Stimulated activated CD4-positive, alpha-beta T cell treated with anti-CD3 and anti-CD28 coated beads, TNF-alpha, amount 100 ng/mL, for 4 hours (primary cell): Measurements from ENCODE around the gene PRKAG2.

Source experiments
- DNase-seq, 3 experiments: peaks; one replicate each; pipeline ENCODE4 v3.0.0-alpha.2; 2020; ENCODE audit warnings: low read depth in 3 of 3

The PRKAG2 gene

GRCh38 chr7:151900986-151901621 is 24.2 kb upstream of the PRKAG2 start:
- no peak for DNase-seq

GRCh38 chr7:151900591-151900985 is 23.7 kb upstream of the PRKAG2 start:
- DNase-seq, result no peak

GRCh38 chr7:151899513-151900360 is 22.8 kb upstream of the PRKAG2 start:
- DNase-seq, result no peak

GRCh38 chr7:151897951-151898686 is 21.2 kb upstream of the PRKAG2 start:
- no peak for DNase-seq

GRCh38 chr7:151897161-151897731 is 20.3 kb upstream of the PRKAG2 start:
- DNase-seq, result no peak

- no peak for DNase-seq
These were observed 19.6 kb upstream of the PRKAG2 start for GRCh38 chr7:151896486-151896885.

- no peak for DNase-seq
These were observed 19.2 kb upstream of the PRKAG2 start for GRCh38 chr7:151896086-151896485.

- no peak for DNase-seq
These were observed 18.7 kb upstream of the PRKAG2 start for GRCh38 chr7:151895631-151896031.

- DNase-seq, result no peak
These were observed 18.2 kb upstream of the PRKAG2 start for GRCh38 chr7:151895008-151895630.

GRCh38 chr7:151894111-151895007 is 17.4 kb upstream of the PRKAG2 start:
- no peak for DNase-seq

- DNase-seq, result no peak
These were observed 16.5 kb upstream of the PRKAG2 start for GRCh38 chr7:151893405-151893923.

- DNase-seq, result no peak
These were observed 14.8 kb upstream of the PRKAG2 start for GRCh38 chr7:151891753-151892152.

- no peak for DNase-seq
These were observed 14.3 kb upstream of the PRKAG2 start for GRCh38 chr7:151891182-151891581.

- DNase-seq, result no peak
These were observed 13.6 kb upstream of the PRKAG2 start for GRCh38 chr7:151890355-151891004.

GRCh38 chr7:151889406-151890354 is 12.8 kb upstream of the PRKAG2 start:
- no peak for DNase-seq

GRCh38 chr7:151888079-151889067 is 11.5 kb upstream of the PRKAG2 start:
- no peak for DNase-seq

GRCh38 chr7:151886783-151887182 is 9.9 kb upstream of the PRKAG2 start:
- no peak for DNase-seq

- DNase-seq, result no peak
These were observed 8.3 kb upstream of the PRKAG2 start for GRCh38 chr7:151885202-151885580.
